HCT116 (cell line): ENCODE measurements around the gene ARHGAP10. TPM values are rescaled to one million over a fixed set of nuclear protein-coding genes. Genes with fewer than 3 reads are reported as not detected.

Experiments
- ATAC-seq: fragments of 200-7000 bp; cut with Tn5 transposase; 2 replicates; pipeline ENCODE4 v1.9.1; 2020; ENCODE audit warnings: mild to moderate bottlenecking, moderate library complexity
- BruUV-seq: library from RNA; stranded (reverse); fragments of 400-500 nt; replicated peaks from 2 replicates; lab custom pipeline; 2021; lab: Mats Ljungman, UMichigan
- CTCF ChIA-PET: fragments of 300-600 bp; sonication (Branson Sonifier 250); formaldehyde crosslinking; loops from one replicate; lab custom pipeline; 2021; ENCODE audit warnings: antibody characterized with exemption; lab: Charles Lee
- POLR2A ChIA-PET: fragments of 300-600, 350-600 bp; sonication (Branson Sonifier 250); formaldehyde crosslinking; loops from one replicate; lab custom pipeline; 2021; ENCODE audit warnings: antibody characterized with exemption; lab: Charles Lee
- RAD21 ChIA-PET, 2 experiments: fragments of 300-600 bp; sonication (Branson Sonifier 250); formaldehyde crosslinking; loops; one replicate each; lab custom pipeline; 2023; ENCODE audit warnings: low total read pairs in 2 of 2; ENCODE audit not compliant: uncharacterized antibody in 2 of 2, unreplicated experiment in 2 of 2, low non-redundant PET in 1 of 2; lab: Charles Lee
- DNase-seq: peaks from one replicate; pipeline ENCODE4 v3.0.0-alpha.2; 2010; ENCODE audit warnings: low read depth, low spot score
- H2AFZ ChIP-seq: fragments of 200-600 bp; shearing (Covaris generic), sonication (generic); 2 replicates; pipeline ENCODE4 v1.6.1; 2017; ENCODE audit warnings: low read depth, mixed run types, mixed read lengths, antibody characterized with exemption, low read length; ENCODE audit not compliant: poor library complexity, severe bottlenecking
- H3K27ac ChIP-seq: 2 replicates; pipeline ENCODE4 v1.5.1; 2012; ENCODE audit warnings: low read depth, low read length
- H3K27me3 ChIP-seq: fragments of 200-600 bp; sonication (generic); 2 replicates; pipeline ENCODE4 v1.6.1; 2016; ENCODE audit warnings: mixed run types, low read length, mixed read lengths; ENCODE audit not compliant: insufficient read depth
- H3K36me3 ChIP-seq, 2 experiments: fragments of 200-500 bp in 1 of 2; fragments of 200-600 bp in 1 of 2; sonication (Bioruptor generic) in 1 of 2; sonication (generic) in 1 of 2; 2 replicates each; pipeline versions ENCODE4 v1.5.1 to v1.6.1; 2014 to 2016; ENCODE audit warnings: low read length in 2 of 2, inconsistent platforms in 1 of 2, mixed read lengths in 1 of 2, mixed run types in 1 of 2; ENCODE audit not compliant: insufficient read depth in 2 of 2, control insufficient read depth in 1 of 2
- H3K4me1 ChIP-seq, 2 experiments: fragments of 200-600 bp in 1 of 2; sonication (generic) in 1 of 2; 2 replicates each; pipeline versions ENCODE4 v1.5.1 to v1.6.1; 2012 to 2017; ENCODE audit warnings: low read length in 2 of 2, inconsistent platforms in 1 of 2, mild to moderate bottlenecking in 1 of 2, mixed read lengths in 1 of 2, mixed run types in 1 of 2, moderate library complexity in 1 of 2; ENCODE audit not compliant: insufficient read depth in 2 of 2, control insufficient read depth in 1 of 2
- H3K4me2 ChIP-seq: fragments of 200-600 bp; sonication (generic); 2 replicates; pipeline ENCODE4 v1.6.1; 2017; ENCODE audit warnings: mixed run types, low read length, mixed read lengths
- H3K4me3 ChIP-seq, 2 experiments: fragments of 200-600 bp in 1 of 2; sonication (generic) in 1 of 2; replicated peaks in 1 of 2; 2 replicates each; pipeline ENCODE4 v1.5.1; 2011 to 2016; ENCODE audit warnings: low read length in 2 of 2, control low read depth in 1 of 2, low read depth in 1 of 2, mild to moderate bottlenecking in 1 of 2, mixed read lengths in 1 of 2, mixed run types in 1 of 2
- H3K79me2 ChIP-seq: fragments of 200-600 bp; sonication (generic); 2 replicates; pipeline ENCODE4 v1.6.1; 2017; ENCODE audit warnings: mild to moderate bottlenecking, mixed run types, low read length, moderate library complexity, mixed read lengths; ENCODE audit not compliant: insufficient read depth
- H3K9ac ChIP-seq: fragments of 200-600 bp; sonication (generic); 2 replicates; pipeline ENCODE4 v1.6.1; 2016; ENCODE audit warnings: low read length, mixed read lengths
- H3K9me2 ChIP-seq: fragments of 200-600 bp; sonication (generic), shearing (Covaris generic); 2 replicates; pipeline ENCODE4 v1.6.1; 2017; ENCODE audit warnings: mixed run types, mild to moderate bottlenecking, moderate library complexity; ENCODE audit not compliant: insufficient read depth
- H3K9me3 ChIP-seq, 2 experiments: fragments of 200-500 bp in 1 of 2; fragments of 200-600 bp in 1 of 2; sonication (Bioruptor generic) in 1 of 2; sonication (generic) in 1 of 2; 2 replicates each; pipeline ENCODE4 v1.6.1; 2014 to 2017; ENCODE audit warnings: low read length in 2 of 2, mixed read lengths in 2 of 2, inconsistent platforms in 1 of 2, low read depth in 1 of 2, mild to moderate bottlenecking in 1 of 2, mixed run types in 1 of 2, moderate library complexity in 1 of 2; ENCODE audit not compliant: control insufficient read depth in 1 of 2, insufficient read depth in 1 of 2
- H4K20me1 ChIP-seq: fragments of 200-600 bp; sonication (generic), shearing (Covaris generic); 2 replicates; pipeline ENCODE4 v1.6.1; 2017; ENCODE audit warnings: mixed run types, mild to moderate bottlenecking, moderate library complexity; ENCODE audit not compliant: insufficient read depth
- CBX3 ChIP-seq: IDR thresholded peaks from 2 replicates; pipeline ENCODE4 v1.6.1; 2012; ENCODE audit warnings: low read depth
- CEBPB ChIP-seq: IDR thresholded peaks from 2 replicates; pipeline ENCODE4 v1.6.1; 2012; ENCODE audit warnings: low read depth
- EGR1 ChIP-seq: IDR thresholded peaks from 2 replicates; pipeline ENCODE4 v1.6.1; 2012; ENCODE audit warnings: low read depth
- POLR2A ChIP-seq: IDR thresholded peaks from 2 replicates; pipeline ENCODE4 v1.7.0; 2011; ENCODE audit warnings: borderline replicate concordance; ENCODE audit not compliant: insufficient read depth, insufficient read length; ENCODE audit errors: extremely low read depth
- SIN3A ChIP-seq: IDR thresholded peaks from 2 replicates; pipeline ENCODE4 v1.6.1; 2012; ENCODE audit warnings: low read depth
- ZNF274 ChIP-seq: fragments of 200-500 bp; sonication (Bioruptor generic); IDR thresholded peaks from 2 replicates; pipeline ENCODE4 v1.6.1; 2014; ENCODE audit warnings: mild to moderate bottlenecking, low read depth, low read length, inconsistent platforms
- intact Hi-C: fragments of 100-400 bp; cut with micrococcal nuclease; formaldehyde crosslinking; loops from 2 replicates; pipeline ENCODE4 v1.10.0; 2022
- total RNA-seq: library from RNA; stranded (reverse); gene quantifications from one replicate; pipeline ENCODE4 v1.2.1, GENCODE V29; 2021; ENCODE audit not compliant: unreplicated experiment
- TF ChIP-seq, protein P1 (sequence below): IDR thresholded peaks from 2 replicates; pipeline ENCODE4 v1.6.1; 2012
- TF ChIP-seq, protein P2 (sequence below), 3 experiments: fragments of 200-600 bp in 1 of 3; sonication (generic) in 1 of 3; IDR thresholded peaks in 2 of 3; conservative IDR thresholded peaks in 1 of 3; 2 replicates each; pipeline ENCODE4 v1.5.1; 2012 to 2017; ENCODE audit warnings: low read depth in 2 of 3, low read length in 2 of 3, antibody characterized with exemption in 1 of 3, borderline replicate concordance in 1 of 3, control low read depth in 1 of 3, mild to moderate bottlenecking in 1 of 3, mixed read lengths in 1 of 3, mixed run types in 1 of 3, moderate library complexity in 1 of 3; ENCODE audit not compliant: insufficient read depth in 1 of 3
- TF ChIP-seq, protein P3 (sequence below): IDR thresholded peaks from 2 replicates; pipeline ENCODE4 v1.6.1; 2012

Gene ARHGAP10
- total RNA-seq, 1 experiment from 2014 or later, result 24.7 TPM

DNA sequence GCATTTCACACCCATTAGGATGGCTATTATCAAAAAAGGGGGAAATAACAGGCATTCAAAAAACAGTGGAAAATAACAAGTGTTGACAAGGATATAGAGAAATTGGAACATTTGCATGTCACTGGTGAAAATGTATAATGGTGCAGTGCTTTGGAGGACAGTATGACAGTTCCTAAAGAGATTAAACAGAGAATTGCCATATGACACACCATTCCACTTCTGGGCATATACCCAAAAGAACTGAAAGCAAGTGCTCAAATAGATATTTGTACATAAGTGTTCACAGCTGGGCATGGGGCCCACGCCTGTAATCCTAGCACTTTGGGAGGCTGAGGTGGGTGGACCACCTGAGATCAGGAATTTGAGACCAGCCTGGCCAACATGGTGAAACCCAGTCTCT, 362.3 kb downstream of the ARHGAP10 start (continued):
- TF ChIP-seq, protein P1, sequence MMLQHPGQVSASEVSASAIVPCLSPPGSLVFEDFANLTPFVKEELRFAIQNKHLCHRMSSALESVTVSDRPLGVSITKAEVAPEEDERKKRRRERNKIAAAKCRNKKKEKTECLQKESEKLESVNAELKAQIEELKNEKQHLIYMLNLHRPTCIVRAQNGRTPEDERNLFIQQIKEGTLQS, result no peak
- TF ChIP-seq, all 23 proteins: peak for 0

DNA sequence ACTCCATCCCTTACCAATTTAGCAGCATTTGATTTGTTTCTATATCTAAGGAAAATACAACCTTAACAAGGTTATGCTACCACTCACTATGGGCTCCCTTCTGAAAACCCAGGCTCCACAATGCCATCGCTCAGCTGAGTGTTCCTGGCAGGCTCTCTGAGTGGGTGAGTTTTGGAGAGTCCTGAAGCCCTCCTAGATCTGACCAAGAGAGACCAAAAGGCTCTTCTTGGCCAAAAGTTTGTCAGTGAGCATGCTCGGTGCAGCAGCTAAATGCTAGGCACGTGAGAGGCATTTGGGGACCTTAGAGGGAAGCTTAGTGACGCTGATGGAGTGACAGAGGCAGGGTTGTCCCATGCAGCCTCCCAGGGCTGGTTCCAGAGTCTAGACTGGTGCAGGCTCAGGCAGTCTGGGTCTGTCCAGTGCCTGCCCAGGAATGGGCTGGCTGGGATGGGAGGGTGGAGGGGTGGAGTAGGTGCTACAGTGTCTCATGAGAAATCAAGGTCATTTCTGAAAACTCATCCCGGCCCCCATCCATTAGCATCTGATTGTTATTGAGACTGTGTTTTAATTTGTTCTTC, 363.5 kb downstream of the ARHGAP10 start:
- TF ChIP-seq POLR2A (no peak), ZNF274 (no peak), EGR1 (no peak), SIN3A (no peak), CEBPB (no peak), CBX3 (no peak)
- TF ChIP-seq, protein P2, sequence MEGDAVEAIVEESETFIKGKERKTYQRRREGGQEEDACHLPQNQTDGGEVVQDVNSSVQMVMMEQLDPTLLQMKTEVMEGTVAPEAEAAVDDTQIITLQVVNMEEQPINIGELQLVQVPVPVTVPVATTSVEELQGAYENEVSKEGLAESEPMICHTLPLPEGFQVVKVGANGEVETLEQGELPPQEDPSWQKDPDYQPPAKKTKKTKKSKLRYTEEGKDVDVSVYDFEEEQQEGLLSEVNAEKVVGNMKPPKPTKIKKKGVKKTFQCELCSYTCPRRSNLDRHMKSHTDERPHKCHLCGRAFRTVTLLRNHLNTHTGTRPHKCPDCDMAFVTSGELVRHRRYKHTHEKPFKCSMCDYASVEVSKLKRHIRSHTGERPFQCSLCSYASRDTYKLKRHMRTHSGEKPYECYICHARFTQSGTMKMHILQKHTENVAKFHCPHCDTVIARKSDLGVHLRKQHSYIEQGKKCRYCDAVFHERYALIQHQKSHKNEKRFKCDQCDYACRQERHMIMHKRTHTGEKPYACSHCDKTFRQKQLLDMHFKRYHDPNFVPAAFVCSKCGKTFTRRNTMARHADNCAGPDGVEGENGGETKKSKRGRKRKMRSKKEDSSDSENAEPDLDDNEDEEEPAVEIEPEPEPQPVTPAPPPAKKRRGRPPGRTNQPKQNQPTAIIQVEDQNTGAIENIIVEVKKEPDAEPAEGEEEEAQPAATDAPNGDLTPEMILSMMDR (IDR thresholded peaks at IDR 0.05 in 2 of 3, conservative IDR thresholded peaks at IDR 0.05 in 1 of 3; ENCODE audit: borderline replicate concordance in 1 of 3, insufficient read depth in 1 of 3, low read depth in 2 of 3, low read length in 2 of 3), result no peak
- TF ChIP-seq, protein P3, sequence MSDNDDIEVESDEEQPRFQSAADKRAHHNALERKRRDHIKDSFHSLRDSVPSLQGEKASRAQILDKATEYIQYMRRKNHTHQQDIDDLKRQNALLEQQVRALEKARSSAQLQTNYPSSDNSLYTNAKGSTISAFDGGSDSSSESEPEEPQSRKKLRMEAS, result no peak
- intact Hi-C loops, result no loop called here
- no peaks in the 10 kb centered on the region for H3K9me2 ChIP-seq
- POLR2A ChIA-PET, result no interaction called here
- H3K36me3 ChIP-seq, result no peaks in the 10 kb centered on the region
- DNase-seq (no peak), ATAC-seq (no peak)
- CTCF ChIA-PET, result no interaction called here
- no peaks in the 10 kb centered on the region for H3K9me3 ChIP-seq
- H4K20me1 ChIP-seq, result no peaks in the 10 kb centered on the region
- RAD21 ChIA-PET, result no interaction called here
- no peak overlapping the region for H3K4me3 ChIP-seq
- no peaks in the 10 kb centered on the region for H3K79me2 ChIP-seq
- no peak overlapping the region for H3K27ac ChIP-seq
- H3K4me1 ChIP-seq, result no peaks in the 10 kb centered on the region
- no TSS peak for BruUV-seq
- no peaks in the 10 kb centered on the region for H3K27me3 ChIP-seq
- no peak overlapping the region for H3K4me2 ChIP-seq
- no peak overlapping the region for H2AFZ ChIP-seq
- no peak overlapping the region for H3K9ac ChIP-seq
